Measurements from ENCODE around the gene KIZ. TPM values are rescaled to one million over a fixed set of nuclear protein-coding genes. Genes with fewer than 3 reads are reported as not detected.

The KIZ gene
- total RNA-seq, 2 donors from 2014 or later = 12.2 to 19.5 TPM

DNA sequence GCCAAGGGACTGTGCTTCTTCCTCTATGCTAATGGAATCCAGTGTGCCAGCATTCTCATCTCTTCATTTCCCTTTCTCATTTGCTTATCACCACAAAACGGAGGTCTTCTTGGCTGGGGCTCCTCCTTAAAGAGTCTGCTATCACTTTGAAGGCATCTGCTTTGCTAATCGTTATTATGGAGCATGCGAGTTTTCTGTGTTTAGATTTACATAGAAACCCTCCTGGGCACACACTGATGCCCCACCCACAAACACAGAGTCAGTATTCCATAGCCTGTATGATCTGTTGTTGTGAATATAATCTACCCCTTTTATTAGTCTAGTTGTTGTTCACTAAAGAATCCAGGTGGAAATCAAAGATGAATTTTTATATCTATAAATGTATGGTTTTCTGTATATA lies 93.8 kb downstream of the KIZ start:
- DNase-seq (ENCODE audit: low spot score in 2 of 2) (no peak), ATAC-seq (no peak)
- Mint-ChIP-seq H3K9me3 (no peaks in the 10 kb centered on the region), H3K36me3 (no peaks in the 10 kb centered on the region), H3K27ac (no peak overlapping the region)

DNA sequence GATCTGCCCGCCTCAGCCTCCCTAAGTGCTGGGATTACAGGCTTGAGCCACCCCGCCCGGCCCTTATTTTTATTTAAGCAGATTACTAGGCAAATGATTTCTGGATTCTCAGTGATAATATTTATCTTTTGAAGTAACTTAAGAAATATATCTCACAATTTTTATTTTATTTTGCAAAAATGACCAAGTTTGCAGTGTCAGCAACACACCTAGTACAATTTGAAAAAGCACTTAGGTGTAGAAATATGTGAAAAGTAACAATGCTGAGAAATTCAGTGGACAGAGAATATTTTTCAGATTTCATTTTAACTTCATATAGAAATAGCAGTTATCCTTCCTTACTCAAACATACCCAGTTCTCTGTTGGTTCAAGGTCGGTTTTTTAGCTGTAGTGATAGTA lies 98.3 kb downstream of the KIZ start:
- Mint-ChIP-seq H3K9me3 (no peaks in the 10 kb centered on the region), H3K36me3 (no peaks in the 10 kb centered on the region), H3K27ac (no peak overlapping the region)
- DNase-seq (ENCODE audit: low spot score in 2 of 2) (no peak), ATAC-seq (no peak)

DNA sequence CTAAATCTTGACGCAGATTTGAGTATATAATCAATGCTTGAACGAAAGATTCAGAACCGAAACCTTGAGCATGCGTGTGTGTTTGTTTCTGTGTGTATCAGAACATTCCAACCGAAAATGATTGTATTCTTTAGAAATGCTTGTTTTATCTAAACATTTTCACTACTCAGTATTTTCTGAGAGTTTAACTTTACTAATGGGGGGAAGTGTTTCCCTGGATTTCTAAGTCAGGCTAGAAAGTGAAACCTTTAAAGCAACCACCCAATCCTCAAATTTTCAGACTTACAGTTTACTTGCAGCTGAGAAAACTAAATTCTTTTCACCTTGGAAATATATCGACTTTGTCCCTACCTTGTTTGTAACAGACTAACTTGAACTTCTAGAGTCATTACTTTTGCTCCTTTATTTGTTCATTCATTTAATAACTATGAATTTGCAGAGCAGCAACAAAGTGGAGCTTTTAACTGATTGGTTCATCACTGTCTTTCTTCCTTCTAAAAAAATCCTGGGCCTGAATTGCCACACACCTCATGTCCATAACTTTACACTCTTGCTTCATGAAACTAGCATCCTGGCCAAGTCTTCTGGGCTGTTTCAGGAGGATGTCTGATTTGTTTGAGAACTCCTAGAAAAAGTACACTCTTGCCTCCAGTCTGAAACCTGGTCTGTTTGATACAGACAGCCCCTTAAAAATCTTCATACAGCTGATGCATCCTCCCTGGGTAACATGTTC lies 99.5 kb downstream of the KIZ start:
- no peaks in the 10 kb centered on the region for H3K9me3 Mint-ChIP-seq
- H3K27ac Mint-ChIP-seq = no peak overlapping the region
- ATAC-seq (no peak), DNase-seq (ENCODE audit: low spot score in 2 of 2) (no peak)
- no peaks in the 10 kb centered on the region for H3K36me3 Mint-ChIP-seq

DNA sequence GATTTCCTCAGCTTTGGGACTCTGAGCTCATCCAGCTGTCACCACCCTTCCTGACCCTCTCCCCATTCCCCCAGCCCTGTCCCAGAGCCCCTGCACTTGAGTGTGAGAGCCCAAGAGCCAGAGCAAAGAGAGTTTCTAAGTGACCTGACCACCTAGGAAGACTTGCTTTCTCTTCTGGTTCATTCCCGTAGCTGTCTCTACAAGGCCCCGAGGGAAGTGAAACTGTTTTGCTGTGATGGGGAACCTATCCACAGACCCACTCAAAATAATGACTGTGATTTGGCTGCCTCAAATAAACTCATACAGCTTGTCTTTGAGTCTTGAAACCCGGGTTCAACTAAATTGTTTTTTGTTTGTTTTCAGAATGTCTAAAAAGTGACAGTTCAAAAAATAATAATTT lies 102.6 kb downstream of the KIZ start:
- ATAC-seq (no peak), DNase-seq (ENCODE audit: low spot score in 2 of 2) (no peak)
- Mint-ChIP-seq H3K9me3 (no peaks in the 10 kb centered on the region), H3K36me3 (peaks cover 0 to 4% of the 10 kb centered on the region in 2 donors), H3K27ac (no peak overlapping the region)

DNA sequence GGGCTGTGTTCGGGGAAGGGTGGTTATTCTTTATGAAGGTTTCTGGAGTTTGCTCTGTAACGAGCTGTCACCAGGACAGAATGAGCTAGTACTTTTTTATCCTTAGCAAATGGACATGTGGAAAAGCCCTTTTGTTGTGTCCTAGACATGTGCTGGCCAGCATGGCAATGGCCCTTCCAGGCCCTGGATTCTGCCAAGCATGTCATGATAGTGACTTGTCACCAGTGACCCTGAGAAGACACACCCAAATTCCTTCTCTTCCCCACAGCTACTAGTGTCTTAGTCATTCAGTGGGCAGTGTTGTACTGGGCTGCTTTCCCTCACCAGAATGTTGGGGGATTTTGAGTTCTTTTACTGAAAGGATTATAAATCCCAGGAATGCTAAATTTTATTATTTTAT lies 103.3 kb downstream of the KIZ start:
- no peaks in the 10 kb centered on the region for H3K9me3 Mint-ChIP-seq
- DNase-seq (ENCODE audit: low spot score in 2 of 2) = no peak
- ATAC-seq = no peak
- H3K36me3 Mint-ChIP-seq = peaks cover 0 to 4% of the 10 kb centered on the region in 2 donors
- H3K27ac Mint-ChIP-seq = no peak overlapping the region

DNA sequence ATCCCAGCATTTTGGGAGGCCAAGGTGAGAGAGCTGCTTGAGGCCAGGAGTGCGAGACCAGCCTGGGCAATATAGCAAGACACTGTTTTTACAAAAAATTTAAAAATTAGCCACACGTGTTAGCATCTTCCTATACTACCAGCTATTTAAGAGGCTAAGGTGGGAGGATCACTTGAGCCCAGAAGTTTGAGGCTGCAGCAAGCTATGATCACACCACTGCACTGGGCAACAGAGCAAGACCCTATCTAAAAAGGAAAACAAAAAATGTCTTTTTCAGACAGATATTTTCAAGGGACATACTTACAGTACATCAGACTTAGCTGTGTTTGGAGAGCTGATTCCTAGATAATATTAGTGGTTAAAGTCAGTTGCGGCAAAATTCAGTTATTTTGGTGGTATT lies 104.3 kb downstream of the KIZ start:
- H3K36me3 Mint-ChIP-seq = peaks cover 0 to 4% of the 10 kb centered on the region in 2 donors
- no peak overlapping the region for H3K27ac Mint-ChIP-seq

DNA sequence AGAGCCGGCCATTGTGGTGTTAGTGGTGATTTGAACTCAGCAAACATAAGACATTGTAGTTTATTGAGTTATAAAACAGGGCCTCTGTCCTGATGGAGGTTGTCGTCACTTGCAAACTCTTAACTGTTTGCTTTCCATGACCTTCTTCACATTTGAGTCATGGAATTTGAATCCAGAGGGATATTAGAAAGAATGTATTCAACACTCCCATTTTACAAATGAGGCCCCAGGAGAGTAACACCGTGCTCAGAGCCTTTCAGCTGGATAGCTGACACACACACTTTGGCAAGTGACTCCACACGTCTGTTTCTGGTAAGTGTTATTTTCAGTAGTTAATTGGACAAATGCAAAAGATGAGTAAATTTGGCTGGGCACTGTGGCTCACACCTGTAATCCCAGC lies 104.8 kb downstream of the KIZ start:
- Mint-ChIP-seq H3K9me3 (no peaks in the 10 kb centered on the region), H3K27ac (no peak overlapping the region), H3K36me3 (peaks cover 0 to 4% of the 10 kb centered on the region in 2 donors)
- no peak for DNase-seq (ENCODE audit: low spot score in 2 of 2)
- ATAC-seq = no peak

More for the DNA sequence above, 104.3 kb downstream of the KIZ start:
- no peaks in the 10 kb centered on the region for H3K9me3 Mint-ChIP-seq
- no peak for ATAC-seq
- DNase-seq (ENCODE audit: low spot score in 2 of 2) = no peak

DNA sequence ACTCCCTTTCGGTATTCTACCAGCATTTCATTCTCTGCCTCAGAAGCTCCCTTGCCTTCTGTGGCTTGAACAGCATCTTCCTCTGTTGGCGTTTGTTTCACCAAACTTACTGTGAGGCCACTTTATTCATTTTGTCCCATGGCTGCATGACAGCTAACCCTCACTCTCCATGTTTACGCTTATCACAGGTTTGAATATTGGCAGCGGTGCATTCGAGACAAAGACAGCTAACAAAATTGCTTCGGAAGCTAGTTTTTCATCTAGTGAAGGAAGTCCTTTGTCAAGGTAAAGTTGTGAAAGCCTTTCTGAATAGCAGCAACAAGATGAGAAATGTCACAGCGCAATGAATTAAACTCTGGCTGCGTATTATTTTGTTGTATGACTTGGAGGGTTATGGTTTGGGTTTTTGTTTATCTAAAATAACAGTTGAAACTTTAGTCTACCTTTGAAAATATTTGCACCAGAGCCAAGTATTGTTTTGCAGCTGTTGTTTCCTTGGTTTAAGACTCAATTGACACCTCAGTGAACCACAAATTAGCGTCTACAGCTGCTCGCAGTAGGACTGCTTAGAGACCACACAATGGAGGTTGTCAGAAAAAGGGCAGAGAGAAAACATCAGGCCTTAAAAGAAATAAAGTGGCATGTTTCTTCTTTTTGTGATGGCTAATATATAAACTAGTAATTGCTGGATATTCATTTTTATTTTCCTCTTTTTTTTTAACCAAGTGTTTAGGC lies 106.8 kb downstream of the KIZ start:
- ATAC-seq = no peak
- H3K27ac Mint-ChIP-seq = no peak overlapping the region
- DNase-seq (ENCODE audit: low spot score in 2 of 2) = no peak
- peaks cover 0 to 4% of the 10 kb centered on the region in 2 donors for H3K36me3 Mint-ChIP-seq
- H3K9me3 Mint-ChIP-seq = no peaks in the 10 kb centered on the region

DNA sequence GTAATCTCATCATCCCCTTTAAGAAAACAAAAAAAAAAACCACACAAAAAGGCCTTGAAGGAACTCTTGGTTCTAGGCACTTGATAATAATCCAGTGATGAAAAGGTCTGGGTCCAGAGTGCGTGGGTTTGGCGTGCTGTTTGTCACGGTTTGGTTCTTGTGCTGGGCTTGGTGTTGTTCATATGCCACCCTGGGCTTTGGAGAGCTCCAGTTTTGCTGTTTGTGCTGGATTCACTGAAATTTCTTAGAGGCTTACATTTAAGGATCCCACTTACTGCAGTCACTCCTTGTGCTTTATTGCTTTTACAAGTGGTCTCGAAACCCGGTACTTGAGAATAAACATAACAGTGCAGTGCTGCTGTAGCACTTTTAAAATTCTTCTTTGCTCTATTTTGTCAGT lies 108.4 kb downstream of the KIZ start:
- DNase-seq (ENCODE audit: low spot score in 2 of 2) (no peak), ATAC-seq (no peak)
- Mint-ChIP-seq H3K36me3 (peaks cover 0 to 4% of the 10 kb centered on the region in 2 donors), H3K27ac (no peak overlapping the region), H3K9me3 (no peaks in the 10 kb centered on the region)

DNA sequence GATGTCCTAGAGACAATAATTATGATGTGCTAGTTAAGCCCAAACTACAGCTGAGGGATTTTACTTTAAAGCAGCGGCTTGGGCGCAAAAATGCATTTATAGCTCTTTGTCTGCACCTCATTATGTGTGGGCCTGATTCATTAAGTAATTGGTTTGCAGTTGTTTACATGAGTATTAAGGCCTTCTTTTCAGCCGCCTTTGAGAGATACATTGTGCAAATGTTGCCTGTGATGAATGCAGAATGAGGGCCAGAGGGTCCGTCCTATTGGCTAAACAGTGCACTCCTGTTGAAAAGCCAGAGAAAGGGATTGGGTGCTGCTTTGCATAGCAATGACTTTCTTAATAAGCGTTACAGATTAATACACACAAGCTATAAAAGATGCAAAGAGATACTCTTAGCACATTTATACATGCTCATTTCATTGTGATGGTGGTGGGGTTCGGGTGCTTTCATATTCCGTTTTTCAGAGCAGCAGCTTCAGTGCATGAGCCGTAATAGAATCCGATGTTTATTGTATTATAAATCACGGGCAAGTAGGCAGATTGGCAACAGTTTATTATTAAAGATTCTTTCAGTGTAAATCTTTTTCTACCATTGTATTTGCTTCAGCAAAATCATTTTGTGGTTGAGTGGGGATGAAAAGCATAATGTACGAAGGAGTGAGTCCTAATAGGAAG lies 109.1 kb downstream of the KIZ start:
- Mint-ChIP-seq H3K27ac (no peak overlapping the region), H3K9me3 (no peaks in the 10 kb centered on the region), H3K36me3 (peaks cover 0 to 4% of the 10 kb centered on the region in 2 donors)
- DNase-seq (ENCODE audit: low spot score in 2 of 2) (no peak), ATAC-seq (no peak)

DNA sequence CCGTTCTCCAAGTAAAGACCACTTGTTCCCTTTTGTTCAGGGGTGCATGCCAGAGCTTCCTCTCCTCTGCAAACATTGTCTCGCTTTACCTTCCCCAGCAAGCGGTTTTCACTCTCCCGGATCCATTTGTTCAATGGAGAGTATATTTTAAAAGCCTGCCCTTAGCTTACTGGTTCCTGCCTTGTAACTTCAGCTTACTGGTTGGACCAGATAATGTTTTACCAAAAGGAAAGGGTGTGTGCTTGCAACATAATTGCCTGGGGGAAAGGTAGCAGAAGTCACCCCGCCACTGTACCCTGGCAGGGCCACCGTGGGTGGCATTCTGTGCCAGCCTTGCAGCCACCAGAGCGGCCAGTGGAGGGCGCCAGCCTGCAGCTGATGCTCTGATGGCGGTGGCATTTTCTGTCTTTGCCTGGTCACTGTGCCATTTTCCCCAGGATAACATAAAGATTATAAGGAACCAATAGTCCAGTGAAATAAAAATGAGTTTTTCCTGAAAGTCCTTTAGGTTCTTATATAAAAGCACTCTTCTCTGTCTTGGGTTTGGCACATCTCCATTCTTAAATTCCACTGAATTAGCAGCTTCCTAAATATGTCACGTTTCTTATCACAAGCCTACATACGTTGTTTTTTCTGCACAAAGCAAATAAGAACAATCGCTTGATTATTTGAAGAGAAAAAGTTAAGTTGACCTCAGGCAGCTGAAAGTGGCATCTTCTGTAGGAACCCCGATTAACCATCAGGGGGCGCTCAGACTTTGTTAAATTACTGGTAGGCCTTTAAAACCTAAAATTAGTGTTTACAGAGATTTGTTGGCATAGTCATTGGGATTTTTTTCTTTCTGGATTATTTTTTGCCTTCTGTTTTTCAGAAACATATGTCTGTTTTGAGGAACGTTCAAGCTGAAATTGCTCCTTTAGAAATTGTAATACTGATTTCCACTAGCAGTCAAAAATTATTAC lies 109.9 kb downstream of the KIZ start:
- ATAC-seq = peak; percentile 75 to 81
- peak in 1 of 2 donors; percentile 79 for DNase-seq (ENCODE audit: low spot score in 2 of 2)
- Mint-ChIP-seq H3K9me3 (no peaks in the 10 kb centered on the region), H3K27ac (no peak overlapping the region), H3K36me3 (peaks cover 0 to under 1% of the 10 kb centered on the region in 2 donors)

DNA sequence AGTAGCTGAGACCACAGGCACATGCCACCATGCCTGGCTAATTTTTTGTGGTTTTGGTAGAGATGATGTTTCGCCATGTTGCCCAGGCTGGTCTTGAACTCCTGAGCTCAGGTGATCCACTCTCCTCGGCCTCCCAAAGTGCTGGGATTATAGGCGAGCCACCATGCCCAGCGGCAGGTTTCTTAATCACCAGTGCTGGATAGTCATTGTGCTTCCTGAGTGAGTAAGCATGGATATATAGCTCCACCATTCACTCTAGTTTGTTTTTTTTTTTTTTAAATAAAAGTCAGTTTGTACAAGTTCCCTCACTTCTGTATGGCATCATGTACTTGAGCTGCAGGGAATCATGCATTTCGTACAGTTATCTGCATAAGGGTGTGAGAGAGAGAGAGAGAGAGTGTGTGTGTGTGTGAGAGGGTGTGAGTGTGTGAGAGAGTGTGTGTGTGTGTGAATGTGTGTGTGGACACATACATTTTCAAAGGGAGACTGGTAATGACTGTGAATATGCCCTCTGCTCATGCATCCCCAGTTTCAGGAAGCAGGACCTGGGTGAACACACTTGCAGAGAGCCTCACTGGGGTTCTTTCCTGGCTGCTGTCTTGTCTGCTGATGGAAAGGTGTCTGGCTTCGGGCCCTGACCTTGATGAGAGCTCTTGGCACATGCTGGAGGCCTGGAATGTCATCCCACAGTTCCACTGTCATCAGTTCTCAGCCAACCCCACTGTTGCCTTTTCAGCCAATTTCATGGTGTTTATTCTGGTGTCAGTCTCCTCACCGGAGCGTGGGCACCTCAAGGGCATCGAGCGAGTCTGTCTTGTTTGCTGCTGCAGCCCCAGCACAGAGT lies 112.3 kb downstream of the KIZ start:
- no peaks in the 10 kb centered on the region for H3K9me3 Mint-ChIP-seq
- no peaks in the 10 kb centered on the region for H3K36me3 Mint-ChIP-seq
- ATAC-seq (no peak), DNase-seq (ENCODE audit: low spot score in 2 of 2) (no peak)
- H3K27ac Mint-ChIP-seq = no peak overlapping the region

DNA sequence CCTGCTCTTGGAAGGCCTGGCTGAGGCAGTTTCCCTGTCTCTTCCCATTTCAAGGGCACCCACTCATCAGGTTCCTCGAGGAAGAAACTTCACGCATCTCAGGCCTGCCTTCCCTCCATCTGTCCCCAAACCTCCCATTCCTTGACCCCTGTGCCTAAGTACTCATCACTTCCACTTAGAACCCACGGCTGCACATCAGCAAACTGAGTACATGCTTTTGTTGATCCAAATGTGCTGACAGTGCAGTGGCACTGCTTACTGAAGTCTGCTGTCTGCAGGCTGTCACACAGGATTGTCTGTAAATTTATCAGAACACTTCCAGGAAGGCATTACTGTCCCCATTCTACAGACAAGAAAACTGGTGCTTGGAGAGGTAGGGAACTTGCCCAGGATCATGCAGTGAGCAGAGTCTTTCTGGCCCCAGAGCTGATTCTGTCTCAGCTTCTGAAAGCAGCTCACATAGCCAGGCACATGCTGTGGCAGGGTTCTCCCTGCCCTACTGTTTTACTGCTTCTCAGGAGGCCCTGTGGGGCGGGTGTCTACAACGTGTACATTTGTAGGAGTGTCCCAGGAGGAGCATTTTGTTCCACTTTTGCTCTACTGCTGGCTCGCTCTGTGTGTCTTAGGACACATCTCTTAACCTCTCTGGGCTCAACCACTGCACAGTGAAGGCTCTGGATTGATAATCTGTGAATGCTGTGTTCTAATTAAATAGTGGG lies 113.1 kb downstream of the KIZ start:
- no peaks in the 10 kb centered on the region for H3K9me3 Mint-ChIP-seq
- H3K27ac Mint-ChIP-seq = peak overlapping the region in 1 of 2 donors; percentile 4
- DNase-seq (ENCODE audit: low spot score in 2 of 2) (no peak), ATAC-seq (no peak)
- H3K36me3 Mint-ChIP-seq = no peaks in the 10 kb centered on the region

DNA sequence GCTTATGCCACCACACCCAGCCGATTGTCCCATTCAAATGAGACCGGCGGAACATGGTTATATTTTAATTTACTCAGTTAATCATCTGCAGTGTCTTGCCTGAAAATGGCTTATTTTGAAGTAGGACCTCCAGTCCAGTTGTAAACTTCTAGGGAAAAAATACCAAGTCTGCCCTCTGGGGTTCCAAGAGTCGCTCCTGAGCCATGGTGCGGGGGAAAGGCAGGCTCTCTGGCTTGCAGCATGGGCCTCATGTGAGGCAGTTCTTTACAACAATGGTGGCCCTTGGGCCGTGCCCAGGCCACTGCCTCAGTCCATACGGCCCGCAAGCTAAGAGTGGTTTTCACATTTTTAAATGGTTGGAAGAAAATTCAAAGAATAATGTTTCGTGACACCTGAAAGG lies 114.5 kb downstream of the KIZ start:
- no peak for DNase-seq (ENCODE audit: low spot score in 2 of 2)
- Mint-ChIP-seq H3K27ac (no peak overlapping the region), H3K36me3 (no peaks in the 10 kb centered on the region), H3K9me3 (no peaks in the 10 kb centered on the region)
- no peak for ATAC-seq

DNA sequence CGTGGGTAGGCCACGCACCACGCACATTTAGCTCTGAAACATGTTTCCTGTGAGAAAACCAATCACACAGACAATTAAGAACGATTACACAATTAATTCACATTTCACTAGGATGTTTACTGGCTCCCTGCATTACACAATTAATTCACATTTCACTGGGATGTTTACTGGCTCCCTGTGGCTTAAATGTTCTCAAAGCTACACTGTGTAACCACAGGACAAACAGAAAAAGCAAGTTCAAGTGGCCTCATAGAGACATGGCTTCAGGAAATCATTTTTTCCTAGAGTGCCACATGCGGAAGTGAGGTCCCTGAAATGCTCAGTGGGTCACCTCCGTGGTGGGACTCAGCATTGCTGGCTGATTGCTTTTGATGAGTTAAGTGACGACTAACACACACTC lies 115.5 kb downstream of the KIZ start:
- no peak overlapping the region for H3K27ac Mint-ChIP-seq
- no peaks in the 10 kb centered on the region for H3K36me3 Mint-ChIP-seq
- DNase-seq (ENCODE audit: low spot score in 2 of 2) (no peak), ATAC-seq (no peak)
- no peaks in the 10 kb centered on the region for H3K9me3 Mint-ChIP-seq

All from activated naive CD4-positive, alpha-beta T cell treated with anti-CD3 and anti-CD28 coated beads, Interleukin-2, amount 50 U/mL, for 72 hours (primary cell).